HG02571 (cell line): ENCODE measurements around the gene FRMPD4.

Experiments used
- ATAC-seq: cut with Tn5 transposase; IDR thresholded peaks from one replicate; pipeline ENCODE4 v1.9.1; 2021; ENCODE audit warnings: mild to moderate bottlenecking, moderate library complexity; ENCODE audit not compliant: unreplicated experiment

The FRMPD4 gene

GRCh38 chrX:12210196-12210815 is 72.0 kb downstream of the FRMPD4 start:
- no peak for ATAC-seq

- no peak for ATAC-seq
Measured at GRCh38 chrX:12210971-12211370, 72.7 kb downstream of the FRMPD4 start.

- no peak for ATAC-seq
Measured at GRCh38 chrX:12223650-12224049, 85.4 kb downstream of the FRMPD4 start.

- ATAC-seq: no peak
Measured at GRCh38 chrX:12225107-12225506, 86.8 kb downstream of the FRMPD4 start.

GRCh38 chrX:12227412-12228041 is 89.3 kb downstream of the FRMPD4 start:
- no peak for ATAC-seq

- ATAC-seq: no peak
Measured at GRCh38 chrX:12228862-12229261, 90.6 kb downstream of the FRMPD4 start.

GRCh38 chrX:12229986-12230385 is 91.7 kb downstream of the FRMPD4 start:
- ATAC-seq: no peak

- no peak for ATAC-seq
Measured at GRCh38 chrX:12234534-12235329, 96.5 kb downstream of the FRMPD4 start.

GRCh38 chrX:12236156-12236555 is 97.9 kb downstream of the FRMPD4 start:
- no peak for ATAC-seq

- ATAC-seq: no peak
Measured at GRCh38 chrX:12237131-12237530, 98.9 kb downstream of the FRMPD4 start.

- no peak for ATAC-seq
Measured at GRCh38 chrX:12237771-12238170, 99.5 kb downstream of the FRMPD4 start.

GRCh38 chrX:12239356-12240082 is 101.2 kb downstream of the FRMPD4 start:
- ATAC-seq: no peak

GRCh38 chrX:12240491-12240890 is 102.2 kb downstream of the FRMPD4 start:
- ATAC-seq: no peak

- no peak for ATAC-seq
Measured at GRCh38 chrX:12241026-12241425, 102.8 kb downstream of the FRMPD4 start.

GRCh38 chrX:12245650-12246645 is 107.7 kb downstream of the FRMPD4 start:
- ATAC-seq: no peak

GRCh38 chrX:12249997-12250396 is 111.7 kb downstream of the FRMPD4 start:
- no peak for ATAC-seq

- no peak for ATAC-seq
Measured at GRCh38 chrX:12263211-12263610, 124.9 kb downstream of the FRMPD4 start.

GRCh38 chrX:12269484-12269883 is 131.2 kb downstream of the FRMPD4 start:
- ATAC-seq: no peak

GRCh38 chrX:12278151-12278550 is 139.9 kb downstream of the FRMPD4 start:
- ATAC-seq: no peak

GRCh38 chrX:12282991-12283390 is 144.7 kb downstream of the FRMPD4 start:
- ATAC-seq: no peak
